ENCODE results near the gene CEP43.

GRCh38 chr6:167037762-167038161, 38.6 kb downstream of the CEP43 start:
- no peak for TF ChIP-seq POLR2A (IDR thresholded peaks at IDR 0.05)
- no peak for TF ChIP-seq CTCF (IDR thresholded peaks at IDR 0.05)

Data from esophagus squamous epithelium (tissue), 4 donors.